A673 (cell line): Measurements from ENCODE around the gene FUT3. TPM values are rescaled to one million over a fixed set of nuclear protein-coding genes. Genes with fewer than 3 reads are reported as not detected.

Source experiments
- BruUV-seq: library from RNA; stranded (reverse); fragments of 400-500 nt; replicated peaks from 2 replicates; lab custom pipeline; 2021; lab: Mats Ljungman, UMichigan
- CTCF ChIA-PET: fragments of 300-600 bp; sonication (Branson Sonifier 250); formaldehyde crosslinking; loops from one replicate; lab custom pipeline; 2022; ENCODE audit warnings: antibody characterized with exemption; lab: Charles Lee
- POLR2A ChIA-PET: fragments of 300-600 bp; sonication (Branson Sonifier 250); formaldehyde crosslinking; loops from one replicate; lab custom pipeline; 2022; ENCODE audit warnings: antibody characterized with exemption; ENCODE audit not compliant: low non-redundant PET; lab: Charles Lee
- DNase-seq: peaks from one replicate; pipeline ENCODE4 v3.0.0-alpha.2; 2015; ENCODE audit warnings: low spot score
- H3K27ac ChIP-seq: fragments of 200-600 bp; sonication (generic); 2 replicates; pipeline ENCODE4 v1.5.1; 2016; ENCODE audit warnings: mixed run types, low read depth, mild to moderate bottlenecking, mixed read lengths, antibody characterized with exemption, low read length; ENCODE audit not compliant: poor library complexity, severe bottlenecking
- H3K27me3 ChIP-seq: fragments of 200-600 bp; sonication (generic); replicated peaks from 2 replicates; pipeline ENCODE4 v1.6.1; 2017; ENCODE audit warnings: mixed run types, low read depth, mild to moderate bottlenecking, mixed read lengths, antibody characterized with exemption, low read length; ENCODE audit not compliant: insufficient read depth, poor library complexity
- H3K36me3 ChIP-seq: fragments of 200-600 bp; sonication (generic); 2 replicates; pipeline ENCODE4 v1.6.1; 2016; ENCODE audit warnings: mixed run types, mild to moderate bottlenecking, mixed read lengths, antibody characterized with exemption, low read length; ENCODE audit not compliant: insufficient read depth, poor library complexity, severe bottlenecking
- H3K4me1 ChIP-seq: fragments of 200-600 bp; sonication (generic); 2 replicates; pipeline ENCODE4 v1.6.1; 2017; ENCODE audit warnings: mixed run types, mild to moderate bottlenecking, mixed read lengths, antibody characterized with exemption, low read length; ENCODE audit not compliant: insufficient read depth, poor library complexity, severe bottlenecking
- H3K4me3 ChIP-seq: fragments of 200-600 bp; sonication (generic); 2 replicates; pipeline ENCODE4 v1.5.1; 2016; ENCODE audit warnings: low read depth, mixed run types, mild to moderate bottlenecking, mixed read lengths, low read length; ENCODE audit not compliant: poor library complexity, severe bottlenecking
- H3K9me3 ChIP-seq: fragments of 200-600 bp; sonication (generic); 2 replicates; pipeline ENCODE4 v1.6.1; 2016; ENCODE audit warnings: mixed run types, low read depth, mild to moderate bottlenecking, mixed read lengths, antibody characterized with exemption, low read length; ENCODE audit not compliant: poor library complexity, severe bottlenecking
- CTCF ChIP-seq: fragments of 300-800, 200-600 bp; sonication (generic); conservative IDR thresholded peaks from 2 replicates; pipeline ENCODE4 v1.5.1; 2017; ENCODE audit warnings: low read depth, mild to moderate bottlenecking, antibody characterized with exemption, low read length, moderate library complexity, mixed read lengths
- EZH2 ChIP-seq: fragments of 200-600 bp; sonication (generic); IDR thresholded peaks from 2 replicates; pipeline ENCODE4 v1.6.1; 2017; ENCODE audit warnings: borderline replicate concordance, low read depth, mild to moderate bottlenecking, mixed read lengths, antibody characterized with exemption, low read length; ENCODE audit not compliant: poor library complexity, severe bottlenecking
- intact Hi-C: fragments of 100-400 bp; cut with micrococcal nuclease; formaldehyde crosslinking; loops from one replicate; pipeline ENCODE4 v1.10.0; 2022; ENCODE audit not compliant: unreplicated experiment
- total RNA-seq: library from RNA; stranded (reverse); gene quantifications from 2 replicates; pipeline ENCODE4 v1.2.3, GENCODE V29; 2021

Gene FUT3
- total RNA-seq, 1 experiment from 2014 or later, result not detected

- CTCF ChIA-PET, result no interaction called here
- Histone ChIP-seq H3K27ac (no peak overlapping the region), H3K4me1 (peaks cover 26% of the 10 kb centered on the region), H3K36me3 (no peaks in the 10 kb centered on the region), H3K27me3 (no peaks in the 10 kb centered on the region), H3K9me3 (no peaks in the 10 kb centered on the region), H3K4me3 (no peak overlapping the region)
- no peak for DNase-seq
- intact Hi-C loops, result no loop called here
- BruUV-seq, result no TSS peak
- TF ChIP-seq CTCF, result no peak
- no peak for TF ChIP-seq EZH2
- POLR2A ChIA-PET, result no interaction called here
Observed at GRCh38 chr19:5800361-5801270, 50.6 kb downstream of the FUT3 start.

- no peak overlapping the region for H3K4me3 ChIP-seq
- no peak overlapping the region for H3K27ac ChIP-seq
- TF ChIP-seq CTCF (no peak), EZH2 (no peak)
- H3K4me1 ChIP-seq, result peaks cover 22% of the 10 kb centered on the region
- H3K27me3 ChIP-seq, result no peaks in the 10 kb centered on the region
- no TSS peak for BruUV-seq
- intact Hi-C loops, result no loop called here
- no peaks in the 10 kb centered on the region for H3K36me3 ChIP-seq
- ChIA-PET POLR2A (interaction anchor here (0.6 kb wide), 1 partner anchor 11 kb away, joined by 3 read pairs; no protein-coding TSS in a partner anchor), CTCF (no interaction called here)
- DNase-seq, result no peak
- no peaks in the 10 kb centered on the region for H3K9me3 ChIP-seq
Observed at GRCh38 chr19:5799247-5800241, 51.7 kb downstream of the FUT3 start.

- H3K27me3 ChIP-seq, result no peaks in the 10 kb centered on the region
- H3K4me1 ChIP-seq, result peaks cover 13% of the 10 kb centered on the region
- H3K36me3 ChIP-seq, result no peaks in the 10 kb centered on the region
- H3K4me3 ChIP-seq, result no peak overlapping the region
- TF ChIP-seq EZH2 (no peak), CTCF (no peak)
- no peak for DNase-seq
- H3K27ac ChIP-seq, result no peak overlapping the region
- H3K9me3 ChIP-seq, result no peaks in the 10 kb centered on the region
- BruUV-seq, result no TSS peak
- ChIA-PET POLR2A (no interaction called here), CTCF (no interaction called here)
- intact Hi-C loops, result no loop called here
Observed at GRCh38 chr19:5798244-5798643, 53.0 kb downstream of the FUT3 start.
